Neuronal stem cell (in vitro differentiated cells): Measurements from ENCODE around the gene NRAP.

Experiments used
- DNase-seq: peaks from one replicate; pipeline ENCODE4 v3.0.0-alpha.2; 2013; ENCODE audit warnings: low spot score
- H2AFZ ChIP-seq: one replicate; pipeline ENCODE4 v1.6.1; 2013; ENCODE audit warnings: mild to moderate bottlenecking, low read length, inconsistent platforms
- H2AK5ac ChIP-seq: 2 replicates; pipeline ENCODE4 v1.6.1; 2013; ENCODE audit warnings: low read depth, mild to moderate bottlenecking, inconsistent platforms, low read length, moderate library complexity, mixed read lengths
- H2BK120ac ChIP-seq: 2 replicates; pipeline ENCODE4 v1.6.1; 2013; ENCODE audit warnings: low read depth, mild to moderate bottlenecking, inconsistent platforms, low read length, moderate library complexity, mixed read lengths
- H2BK12ac ChIP-seq: one replicate; pipeline ENCODE4 v1.6.1; 2013; ENCODE audit warnings: low read length, inconsistent platforms
- H2BK15ac ChIP-seq: 2 replicates; pipeline ENCODE4 v1.6.1; 2013; ENCODE audit warnings: mild to moderate bottlenecking, low read length, inconsistent platforms, mixed read lengths
- H2BK5ac ChIP-seq: one replicate; pipeline ENCODE4 v1.6.1; 2013; ENCODE audit warnings: inconsistent platforms, mild to moderate bottlenecking, low read length, moderate library complexity
- H3K14ac ChIP-seq: one replicate; pipeline ENCODE4 v1.6.1; 2013; ENCODE audit warnings: low read length, inconsistent platforms
- H3K18ac ChIP-seq: 2 replicates; pipeline ENCODE4 v1.6.1; 2013; ENCODE audit warnings: low read length, inconsistent platforms
- H3K23ac ChIP-seq: 2 replicates; pipeline ENCODE4 v1.6.1; 2013; ENCODE audit warnings: low read depth, mild to moderate bottlenecking, mixed read lengths, low read length, inconsistent platforms; ENCODE audit not compliant: poor library complexity
- H3K27ac ChIP-seq: replicated peaks from 3 replicates; pipeline ENCODE4 v1.5.1; 2013; ENCODE audit warnings: low read length, inconsistent platforms
- H3K27me3 ChIP-seq, 3 experiments: 2 replicates each; pipeline ENCODE4 v1.6.1; 2013; ENCODE audit warnings: low read length in 3 of 3, mild to moderate bottlenecking in 2 of 3, inconsistent platforms in 1 of 3, low read depth in 1 of 3, mixed read lengths in 1 of 3, moderate library complexity in 1 of 3; ENCODE audit not compliant: control insufficient read depth in 3 of 3, insufficient read depth in 3 of 3
- H3K36me3 ChIP-seq, 2 donors: replicated peaks in 1 of 2; 2 replicates each; pipeline ENCODE4 v1.6.1; 2013; ENCODE audit warnings: low read length in 2 of 2; ENCODE audit not compliant: control insufficient read depth in 2 of 2, insufficient read depth in 2 of 2
- H3K4ac ChIP-seq: 2 replicates; pipeline ENCODE4 v1.6.1; 2013; ENCODE audit warnings: inconsistent platforms, mild to moderate bottlenecking, low read length, moderate library complexity
- H3K4me1 ChIP-seq, 2 donors: 1 replicate in 1 of 2; 2 replicates in 1 of 2; pipeline ENCODE4 v1.6.1; 2013; ENCODE audit warnings: low read length in 2 of 2, low read depth in 1 of 2; ENCODE audit not compliant: control insufficient read depth in 2 of 2, insufficient read depth in 1 of 2
- H3K4me2 ChIP-seq: one replicate; pipeline ENCODE4 v1.6.1; 2013; ENCODE audit warnings: mild to moderate bottlenecking, low read length, inconsistent platforms; ENCODE audit not compliant: insufficient read depth, poor library complexity, severe bottlenecking
- H3K4me3 ChIP-seq, 2 donors: 2 replicates each; pipeline ENCODE4 v1.5.1; 2013; ENCODE audit warnings: low read length in 2 of 2, mild to moderate bottlenecking in 2 of 2, inconsistent platforms in 1 of 2, moderate library complexity in 1 of 2
- H3K79me1 ChIP-seq: one replicate; pipeline ENCODE4 v1.6.1; 2013; ENCODE audit warnings: low read depth, mild to moderate bottlenecking, inconsistent platforms, low read length, moderate library complexity
- H3K9ac ChIP-seq: one replicate; pipeline ENCODE4 v1.6.1; 2013; ENCODE audit warnings: mild to moderate bottlenecking, low read depth, low read length, inconsistent platforms; ENCODE audit not compliant: poor library complexity
- H3K9me3 ChIP-seq, 2 donors: replicated peaks in 1 of 2; 2 replicates each; pipeline versions ENCODE3 to v1.6.1; 2013; ENCODE audit warnings: low read length in 2 of 2, mild to moderate bottlenecking in 2 of 2, inconsistent platforms in 1 of 2, low read depth in 1 of 2, mixed read lengths in 1 of 2, moderate library complexity in 1 of 2; ENCODE audit not compliant: control insufficient read depth in 2 of 2, insufficient read depth in 1 of 2
- H4K8ac ChIP-seq: one replicate; pipeline ENCODE4 v1.6.1; 2013; ENCODE audit warnings: low read depth, mild to moderate bottlenecking, inconsistent platforms, low read length, moderate library complexity
- H4K91ac ChIP-seq: one replicate; pipeline ENCODE4 v1.6.1; 2013; ENCODE audit warnings: low read length, low read depth, mild to moderate bottlenecking, inconsistent platforms; ENCODE audit not compliant: poor library complexity
- WGBS, 2 donors: extraction: QIAGEN DNeasy Blood & Tissue Kit; methylation state at CpG; one replicate each; pipeline ENCODE4 v1.1.7; 2013; ENCODE audit warnings: missing lambda C conversion rate in 2 of 2, mixed read lengths in 1 of 2; ENCODE audit not compliant: insufficient read length in 2 of 2, insufficient replicate concordance in 1 of 2; ENCODE audit errors: extremely low coverage in 2 of 2; 5-methylcytosine and 5-hydroxymethylcytosine counted together

Gene NRAP

GRCh38 chr10:113581092-113581491, 82.7 kb downstream of the NRAP start:
- Histone ChIP-seq H2AK5ac (no peak overlapping the region), H3K18ac (no peak overlapping the region), H4K91ac (no peak overlapping the region), H3K14ac (no peak overlapping the region), H2BK15ac (no peak overlapping the region), H3K4me2 (no peak overlapping the region), H2BK12ac (no peak overlapping the region), H3K9ac (no peak overlapping the region), H2BK120ac (no peak overlapping the region), H2BK5ac (no peak overlapping the region), H3K4ac (no peak overlapping the region), H3K4me1 (peaks cover 0 to 2% of the 10 kb centered on the region in 2 donors), H3K27me3 (peaks cover 0 to 5% (median 0%) of the 10 kb centered on the region in 3 experiments), H2AFZ (no peak overlapping the region), H3K27ac (no peak overlapping the region), H3K23ac (no peak overlapping the region), H4K8ac (no peak overlapping the region), H3K4me3 (no peak overlapping the region), H3K9me3 (no peaks in the 10 kb centered on the region), H3K36me3 (no peaks in the 10 kb centered on the region), H3K79me1 (no peaks in the 10 kb centered on the region)
- DNase-seq: no peak
- no CpG with 5 or more reads among the region's 1 CpG for WGBS, 2 donors

GRCh38 chr10:113578773-113579172, 85.1 kb downstream of the NRAP start:
- Histone ChIP-seq H3K14ac (no peak overlapping the region), H4K91ac (no peak overlapping the region), H2BK120ac (no peak overlapping the region), H2AK5ac (no peak overlapping the region), H3K4me3 (no peak overlapping the region), H2AFZ (no peak overlapping the region), H2BK12ac (no peak overlapping the region), H3K27me3 (peaks cover 0 to 1% (median 0%) of the 10 kb centered on the region in 3 experiments), H3K18ac (no peak overlapping the region), H3K4me1 (peaks cover 0 to 2% of the 10 kb centered on the region in 2 donors), H3K36me3 (no peaks in the 10 kb centered on the region), H4K8ac (no peak overlapping the region), H3K23ac (no peak overlapping the region), H3K4ac (no peak overlapping the region), H2BK15ac (no peak overlapping the region), H3K27ac (no peak overlapping the region), H3K79me1 (no peaks in the 10 kb centered on the region), H3K9me3 (no peaks in the 10 kb centered on the region), H3K4me2 (no peak overlapping the region), H2BK5ac (no peak overlapping the region), H3K9ac (no peak overlapping the region)
- WGBS, 2 donors: no CpG with 5 or more reads among the region's 1 CpG
- no peak for DNase-seq

GRCh38 chr10:113576852-113577251, 87.0 kb downstream of the NRAP start:
- no peak overlapping the region for H3K4me2 ChIP-seq
- no peak overlapping the region for H3K18ac ChIP-seq
- no peak overlapping the region for H3K4ac ChIP-seq
- no peak overlapping the region for H3K27ac ChIP-seq
- WGBS, 2 donors: no CpG with 5 or more reads among the region's 4 CpGs
- no peak overlapping the region for H2BK15ac ChIP-seq
- no peak overlapping the region for H4K8ac ChIP-seq
- H3K4me1 ChIP-seq: no peaks in the 10 kb centered on the region
- peaks cover 0 to 6% (median 0%) of the 10 kb centered on the region in 3 experiments for H3K27me3 ChIP-seq
- H2BK120ac ChIP-seq: no peak overlapping the region
- no peak overlapping the region for H2AK5ac ChIP-seq
- no peak overlapping the region for H3K9ac ChIP-seq
- no peaks in the 10 kb centered on the region for H3K9me3 ChIP-seq
- H3K23ac ChIP-seq: no peak overlapping the region
- peak; percentile 35 for DNase-seq
- no peak overlapping the region for H4K91ac ChIP-seq
- H3K79me1 ChIP-seq: no peaks in the 10 kb centered on the region
- H3K36me3 ChIP-seq: no peaks in the 10 kb centered on the region
- no peak overlapping the region for H3K4me3 ChIP-seq
- no peak overlapping the region for H2BK12ac ChIP-seq
- H2BK5ac ChIP-seq: no peak overlapping the region
- H2AFZ ChIP-seq: no peak overlapping the region
- H3K14ac ChIP-seq: no peak overlapping the region

- Histone ChIP-seq H3K4ac (no peak overlapping the region), H3K4me3 (no peak overlapping the region), H3K23ac (no peak overlapping the region), H3K27ac (no peak overlapping the region), H3K4me1 (peaks cover 0 to 2% of the 10 kb centered on the region in 2 donors), H3K18ac (no peak overlapping the region), H4K8ac (no peak overlapping the region), H4K91ac (no peak overlapping the region), H2BK15ac (no peak overlapping the region), H3K9me3 (no peaks in the 10 kb centered on the region), H2AFZ (no peak overlapping the region), H2BK5ac (no peak overlapping the region), H3K4me2 (no peak overlapping the region), H3K14ac (no peak overlapping the region), H3K36me3 (no peaks in the 10 kb centered on the region), H3K9ac (no peak overlapping the region), H3K27me3 (peaks cover 0 to 20% (median 0%) of the 10 kb centered on the region in 3 experiments), H2BK12ac (no peak overlapping the region), H3K79me1 (no peaks in the 10 kb centered on the region), H2AK5ac (no peak overlapping the region), H2BK120ac (no peak overlapping the region)
- no CpG with 5 or more reads among the region's 1 CpG for WGBS, 2 donors
- no peak for DNase-seq
These were observed 90.5 kb downstream of the NRAP start for GRCh38 chr10:113573368-113573767.
